Activated naive CD8-positive, alpha-beta T cell treated with anti-CD3 and anti-CD28 coated beads, Interleukin-2, amount 50 U/mL, for 24 hours (primary cell): ENCODE results near the gene GLDC.
A peak's percentile ranks its signal among the peaks of the same experiment; 100 is the strongest.
"Not testable (repeated sequence)": the region's sequence is repeated elsewhere in the genome, so short reads cannot be mapped to it uniquely, and the experiment has no call there.

Experiments used
- ATAC-seq: fragments of 150-1000 bp; cut with Tn5 transposase; one replicate; pipeline ENCODE4 v1.10.0; 2021
- DNase-seq: peaks from one replicate; pipeline ENCODE4 v3.0.0; 2021
- H3K27ac Mint-ChIP-seq: one replicate; pipeline ENCODE4 v1.8.0; 2021; ENCODE audit warnings: mild to moderate bottlenecking, mixed read lengths
- H3K27me3 Mint-ChIP-seq: one replicate; pipeline ENCODE4 v1.8.0; 2021; ENCODE audit warnings: mixed read lengths
- H3K36me3 Mint-ChIP-seq: one replicate; pipeline ENCODE4 v1.8.0; 2021; ENCODE audit warnings: low read depth, mixed read lengths
- H3K4me1 Mint-ChIP-seq: one replicate; pipeline ENCODE4 v1.8.0; 2021; ENCODE audit warnings: mixed read lengths
- H3K4me3 Mint-ChIP-seq: one replicate; pipeline ENCODE4 v1.8.0; 2021; ENCODE audit warnings: mild to moderate bottlenecking, moderate library complexity, mixed read lengths
- H3K9me3 Mint-ChIP-seq: one replicate; pipeline ENCODE4 v1.8.0; 2021; ENCODE audit warnings: mixed read lengths

GLDC gene

DNA sequence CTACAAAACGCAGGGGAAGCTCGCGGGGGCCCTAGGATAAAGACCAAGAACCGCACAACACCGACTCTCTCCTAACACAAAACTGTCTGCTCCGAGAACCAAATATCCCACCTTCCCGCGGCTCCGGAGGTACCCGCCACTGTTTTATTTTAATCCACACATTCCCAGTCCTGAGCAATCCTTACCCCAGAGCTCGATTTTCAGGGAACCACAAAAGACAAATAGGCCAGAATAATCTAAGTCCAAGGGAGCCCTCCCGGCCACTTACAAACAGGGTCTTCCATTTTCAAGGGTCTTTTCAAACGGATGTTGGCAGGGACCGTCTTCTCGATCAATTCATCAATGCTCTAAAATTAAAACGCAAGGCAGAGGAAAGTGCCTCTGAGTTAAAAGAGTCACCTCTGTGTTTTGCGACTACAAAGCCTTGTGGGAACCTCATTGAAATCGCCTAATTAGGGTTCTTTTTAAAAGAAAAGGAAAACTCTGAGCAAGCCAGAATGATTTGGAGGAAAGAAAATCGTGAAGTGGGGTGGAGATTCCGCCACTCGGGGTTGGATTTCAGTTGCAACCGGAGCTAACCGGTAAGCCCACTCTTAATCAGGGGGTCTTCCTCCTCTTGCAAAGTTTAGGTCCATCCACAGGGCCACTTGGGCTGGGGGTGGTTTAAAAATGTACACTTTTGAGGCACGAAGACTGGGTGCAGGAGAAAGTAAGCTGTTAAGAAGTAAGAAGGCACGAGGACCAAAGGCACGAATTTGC is 1.0 kb downstream of the GLDC start:
- ATAC-seq (no peak), DNase-seq (no peak)
- Mint-ChIP-seq H3K27ac (no peak overlapping the region), H3K27me3 (peaks cover 77% of the 10 kb centered on the region), H3K4me1 (peaks cover 18% of the 10 kb centered on the region), H3K36me3 (no peaks in the 10 kb centered on the region), H3K4me3 (peak overlapping the region; percentile 73), H3K9me3 (no peaks in the 10 kb centered on the region)

DNA sequence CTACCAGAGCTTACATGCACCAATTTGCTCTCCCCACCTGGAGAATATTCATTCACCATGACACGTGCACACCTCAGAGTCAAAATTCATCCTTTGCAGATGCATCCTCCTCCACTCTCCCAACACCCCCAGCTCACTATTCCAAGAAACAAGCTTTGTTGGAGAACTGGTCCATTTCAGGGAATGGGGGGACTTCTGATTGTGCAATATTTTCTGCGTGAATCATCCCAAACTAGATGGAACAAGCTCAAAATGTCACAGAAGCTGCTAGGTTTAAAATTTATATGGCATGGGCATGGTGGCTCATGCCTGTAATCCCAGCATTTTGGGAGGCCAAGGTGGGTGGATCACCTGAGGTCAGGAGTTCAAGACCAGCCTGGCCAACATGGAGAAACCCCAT is 3.6 kb downstream of the GLDC start:
- Mint-ChIP-seq H3K4me1 (peaks cover 18% of the 10 kb centered on the region), H3K4me3 (no peak overlapping the region), H3K9me3 (no peaks in the 10 kb centered on the region), H3K36me3 (no peaks in the 10 kb centered on the region), H3K27me3 (peaks cover 60% of the 10 kb centered on the region), H3K27ac (no peak overlapping the region)
- no peak for ATAC-seq
- DNase-seq, result no peak

DNA sequence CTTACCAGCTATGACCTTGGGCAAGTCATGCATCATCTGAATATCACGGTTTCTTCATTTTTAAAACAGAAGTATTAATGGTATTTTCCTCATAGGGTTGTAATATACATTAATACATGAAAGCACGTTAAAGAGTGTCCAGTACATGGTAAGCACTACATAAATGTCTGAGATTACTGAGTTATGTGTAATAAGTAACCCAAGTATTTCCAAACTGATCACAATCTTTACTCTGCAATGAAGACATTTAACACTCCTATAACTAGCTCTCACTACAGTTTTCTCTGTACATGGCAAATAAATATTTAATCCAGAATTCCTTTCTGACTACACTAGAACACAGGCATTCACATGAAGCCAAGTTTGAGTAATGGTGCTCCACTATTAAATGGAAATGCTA is 4.0 kb downstream of the GLDC start:
- ATAC-seq (no peak), DNase-seq (no peak)
- Mint-ChIP-seq H3K36me3 (no peaks in the 10 kb centered on the region), H3K27ac (no peak overlapping the region), H3K27me3 (peaks cover 57% of the 10 kb centered on the region), H3K4me1 (peaks cover 18% of the 10 kb centered on the region), H3K4me3 (no peak overlapping the region), H3K9me3 (no peaks in the 10 kb centered on the region)

DNA sequence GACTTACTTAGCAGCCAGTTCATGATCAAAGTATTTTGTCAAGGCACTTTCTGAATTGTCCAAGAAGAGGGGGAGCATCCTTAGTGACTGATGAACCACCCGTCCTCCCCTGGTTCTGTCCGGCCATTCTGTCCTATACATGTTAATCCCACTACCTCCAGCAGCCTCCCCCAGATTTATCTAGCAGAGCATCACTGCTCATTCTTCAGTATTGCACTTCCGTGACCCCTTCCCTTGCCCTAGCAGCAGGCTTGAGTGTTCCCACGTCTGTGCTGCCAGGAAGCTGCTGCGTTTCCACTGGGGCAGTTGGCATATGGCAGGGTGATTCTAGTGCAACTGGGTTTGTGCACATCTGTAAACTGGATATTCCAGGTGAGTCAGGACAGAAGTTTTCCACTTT is 4.5 kb downstream of the GLDC start:
- ATAC-seq, result no peak
- no peak overlapping the region for H3K27ac Mint-ChIP-seq
- peaks cover 56% of the 10 kb centered on the region for H3K27me3 Mint-ChIP-seq
- H3K4me1 Mint-ChIP-seq, result peaks cover 14% of the 10 kb centered on the region
- H3K4me3 Mint-ChIP-seq, result no peak overlapping the region
- H3K36me3 Mint-ChIP-seq, result no peaks in the 10 kb centered on the region
- H3K9me3 Mint-ChIP-seq, result no peaks in the 10 kb centered on the region
- no peak for DNase-seq

GRCh38 chr9:6640268-6641051 is 5.1 kb downstream of the GLDC start:
- no peak overlapping the region for H3K4me3 Mint-ChIP-seq
- H3K9me3 Mint-ChIP-seq, result no peaks in the 10 kb centered on the region
- H3K27me3 Mint-ChIP-seq, result peaks cover 51% of the 10 kb centered on the region
- H3K36me3 Mint-ChIP-seq, result no peaks in the 10 kb centered on the region
- DNase-seq (no peak), ATAC-seq (no peak)
- peaks cover 10% of the 10 kb centered on the region for H3K4me1 Mint-ChIP-seq
- no peak overlapping the region for H3K27ac Mint-ChIP-seq

DNA sequence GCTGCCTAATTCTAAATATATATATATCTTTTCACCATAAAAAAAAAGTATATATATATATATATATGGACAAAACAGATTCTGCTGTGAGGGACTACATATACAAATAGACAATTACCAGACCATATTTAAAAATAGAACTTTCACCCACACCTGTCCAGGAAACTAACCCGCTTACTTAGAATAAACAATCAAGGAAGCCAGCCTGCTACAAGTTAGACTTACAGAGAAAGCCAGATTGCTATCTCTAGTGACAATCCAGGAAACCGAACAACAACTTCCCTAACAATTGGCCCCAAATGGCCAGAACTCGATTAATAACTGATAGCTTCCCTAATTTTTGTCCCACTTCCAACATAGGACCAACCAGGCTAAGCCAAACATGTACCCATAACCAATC is 5.9 kb downstream of the GLDC start:
- DNase-seq (no peak), ATAC-seq (no peak)
- peaks cover 46% of the 10 kb centered on the region for H3K27me3 Mint-ChIP-seq
- H3K36me3 Mint-ChIP-seq, result no peaks in the 10 kb centered on the region
- H3K27ac Mint-ChIP-seq, result no peak overlapping the region
- no peak overlapping the region for H3K4me3 Mint-ChIP-seq
- no peaks in the 10 kb centered on the region for H3K9me3 Mint-ChIP-seq
- peaks cover 6% of the 10 kb centered on the region for H3K4me1 Mint-ChIP-seq

GRCh38 chr9:6634444-6634843 is 11.1 kb downstream of the GLDC start:
- DNase-seq (no peak), ATAC-seq (no peak)
- no peak overlapping the region for H3K4me3 Mint-ChIP-seq
- no peak overlapping the region for H3K27ac Mint-ChIP-seq
- H3K9me3 Mint-ChIP-seq, result no peaks in the 10 kb centered on the region
- H3K27me3 Mint-ChIP-seq, result peaks cover 3% of the 10 kb centered on the region
- peaks cover 2% of the 10 kb centered on the region for H3K4me1 Mint-ChIP-seq
- H3K36me3 Mint-ChIP-seq, result no peaks in the 10 kb centered on the region

- no peaks in the 10 kb centered on the region for H3K9me3 Mint-ChIP-seq
- H3K27me3 Mint-ChIP-seq, result peaks cover 3% of the 10 kb centered on the region
- H3K4me3 Mint-ChIP-seq, result no peak overlapping the region
- no peak for DNase-seq
- ATAC-seq, result no peak
- no peak overlapping the region for H3K27ac Mint-ChIP-seq
- H3K4me1 Mint-ChIP-seq, result peaks cover 2% of the 10 kb centered on the region
- no peaks in the 10 kb centered on the region for H3K36me3 Mint-ChIP-seq
These were observed 12.2 kb downstream of the GLDC start for GRCh38 chr9:6633378-6633777.

GRCh38 chr9:6632516-6633183 is 12.9 kb downstream of the GLDC start:
- DNase-seq (no peak), ATAC-seq (peak; percentile 55)
- peaks cover 3% of the 10 kb centered on the region for H3K27me3 Mint-ChIP-seq
- H3K36me3 Mint-ChIP-seq, result no peaks in the 10 kb centered on the region
- no peak overlapping the region for H3K4me3 Mint-ChIP-seq
- peaks cover 2% of the 10 kb centered on the region for H3K4me1 Mint-ChIP-seq
- H3K27ac Mint-ChIP-seq, result no peak overlapping the region
- H3K9me3 Mint-ChIP-seq, result no peaks in the 10 kb centered on the region

DNA sequence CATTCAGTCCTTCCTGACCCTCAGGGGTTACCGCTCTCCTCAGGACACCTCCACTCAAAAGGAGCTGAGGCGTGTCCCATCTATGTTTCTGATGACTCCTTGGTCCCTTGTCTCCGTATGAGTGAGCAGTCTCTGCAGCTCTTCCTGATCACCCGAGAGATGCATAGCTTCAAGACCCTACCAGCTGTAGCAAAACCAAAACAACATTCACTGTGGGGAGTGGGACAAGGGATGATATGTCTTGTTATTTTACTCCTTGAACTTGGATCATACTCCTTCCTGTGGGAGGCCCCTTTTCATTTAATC is 14.4 kb downstream of the GLDC start:
- H3K27ac Mint-ChIP-seq, result no peak overlapping the region
- no peaks in the 10 kb centered on the region for H3K9me3 Mint-ChIP-seq
- H3K27me3 Mint-ChIP-seq, result peaks cover 4% of the 10 kb centered on the region
- no peaks in the 10 kb centered on the region for H3K36me3 Mint-ChIP-seq
- DNase-seq (no peak), ATAC-seq (peak; percentile 38)
- no peak overlapping the region for H3K4me3 Mint-ChIP-seq
- peaks cover 2% of the 10 kb centered on the region for H3K4me1 Mint-ChIP-seq

- DNase-seq, result no peak
- Mint-ChIP-seq H3K27ac (no peak overlapping the region), H3K4me3 (no peak overlapping the region), H3K4me1 (peaks cover 2% of the 10 kb centered on the region), H3K9me3 (no peaks in the 10 kb centered on the region), H3K36me3 (no peaks in the 10 kb centered on the region), H3K27me3 (peaks cover 3% of the 10 kb centered on the region)
- peak; percentile 53 for ATAC-seq
These were observed 14.9 kb downstream of the GLDC start for GRCh38 chr9:6630502-6631206.

- Mint-ChIP-seq H3K9me3 (no peaks in the 10 kb centered on the region), H3K4me1 (peaks cover 2% of the 10 kb centered on the region), H3K4me3 (no peak overlapping the region), H3K27me3 (peaks cover 3% of the 10 kb centered on the region), H3K27ac (no peak overlapping the region), H3K36me3 (no peaks in the 10 kb centered on the region)
- DNase-seq (no peak), ATAC-seq (no peak)
These were observed 16.8 kb downstream of the GLDC start for GRCh38 chr9:6628704-6629103.

- Mint-ChIP-seq H3K27me3 (peaks cover 5% of the 10 kb centered on the region), H3K36me3 (no peaks in the 10 kb centered on the region), H3K4me1 (no peaks in the 10 kb centered on the region), H3K27ac (no peak overlapping the region), H3K9me3 (no peaks in the 10 kb centered on the region), H3K4me3 (no peak overlapping the region)
- no peak for DNase-seq
- ATAC-seq, result no peak
These were observed 20.2 kb downstream of the GLDC start for GRCh38 chr9:6625363-6625762.

- not testable (repeated sequence) for H3K27ac Mint-ChIP-seq, DNase-seq, H3K27me3 Mint-ChIP-seq, H3K4me1 Mint-ChIP-seq, ATAC-seq, H3K4me3 Mint-ChIP-seq, H3K36me3 Mint-ChIP-seq, H3K9me3 Mint-ChIP-seq
These were observed 22.7 kb downstream of the GLDC start for GRCh38 chr9:6622784-6623183.
